HG02759 (cell line): ENCODE data around the gene SCN8A.
"Not testable (repeated sequence)": the region's sequence is repeated elsewhere in the genome, so short reads cannot be mapped to it uniquely, and the experiment has no call there.

Experiments
- ATAC-seq: cut with Tn5 transposase; IDR thresholded peaks from one replicate; pipeline ENCODE4 v1.9.1; 2021; ENCODE audit warnings: mild to moderate bottlenecking, moderate library complexity; ENCODE audit not compliant: unreplicated experiment

SCN8A gene

GRCh38 chr12:51827925-51828818 lies 237.1 kb downstream of the SCN8A start:
- ATAC-seq = no peak

GRCh38 chr12:51829011-51829481 lies 238.0 kb downstream of the SCN8A start:
- ATAC-seq = no peak

GRCh38 chr12:51829641-51830040 lies 238.6 kb downstream of the SCN8A start:
- no peak for ATAC-seq

GRCh38 chr12:51831817-51832216 lies 240.8 kb downstream of the SCN8A start:
- not testable (repeated sequence) for ATAC-seq

GRCh38 chr12:51832354-51833107 lies 241.5 kb downstream of the SCN8A start:
- no peak for ATAC-seq

GRCh38 chr12:51833448-51834227 lies 242.6 kb downstream of the SCN8A start:
- ATAC-seq = no peak

- ATAC-seq = no peak
Observed at GRCh38 chr12:51834411-51834810, 243.4 kb downstream of the SCN8A start.

GRCh38 chr12:51836041-51836826 lies 245.2 kb downstream of the SCN8A start:
- no peak for ATAC-seq

- no peak for ATAC-seq
Observed at GRCh38 chr12:51836827-51837173, 245.8 kb downstream of the SCN8A start.

- no peak for ATAC-seq
Observed at GRCh38 chr12:51837286-51837685, 246.3 kb downstream of the SCN8A start.

- ATAC-seq = no peak
Observed at GRCh38 chr12:51838036-51838435, 247.0 kb downstream of the SCN8A start.

GRCh38 chr12:51838762-51839161 lies 247.7 kb downstream of the SCN8A start:
- ATAC-seq = no peak

GRCh38 chr12:51839310-51839947 lies 248.4 kb downstream of the SCN8A start:
- no peak for ATAC-seq

GRCh38 chr12:51840966-51841365 lies 249.9 kb downstream of the SCN8A start:
- ATAC-seq = no peak

GRCh38 chr12:51841727-51842126 lies 250.7 kb downstream of the SCN8A start:
- no peak for ATAC-seq

- ATAC-seq = no peak
Observed at GRCh38 chr12:51844854-51845253, 253.8 kb downstream of the SCN8A start.

- no peak for ATAC-seq
Observed at GRCh38 chr12:51845482-51845881, 254.4 kb downstream of the SCN8A start.

GRCh38 chr12:51846271-51846691 lies 255.2 kb downstream of the SCN8A start:
- no peak for ATAC-seq

- no peak for ATAC-seq
Observed at GRCh38 chr12:51846911-51847642, 256.0 kb downstream of the SCN8A start.
